ENCODE results near the gene RFC3. TPM values are rescaled to one million over a fixed set of nuclear protein-coding genes. Genes with fewer than 3 reads are reported as not detected.
"Not testable (repeated sequence)": the region's sequence is repeated elsewhere in the genome, so short reads cannot be mapped to it uniquely, and the experiment has no call there.

RFC3 gene
- total RNA-seq, 2 donors from 2014 or later, result 2.6 to 6.3 TPM

- no peak overlapping the region for H3K27ac ChIP-seq
- no peak for DNase-seq (ENCODE audit: low spot score)
- TF ChIP-seq CTCF (IDR thresholded peaks at IDR 0.05), result no peak
Observed at GRCh38 chr13:33776239-33776881, 41.6 kb upstream of the RFC3 start.

GRCh38 chr13:33782631-33783030, 35.3 kb upstream of the RFC3 start:
- H3K4me1 ChIP-seq (ENCODE audit: control insufficient read depth in 1 of 2, low read depth in 2 of 2), result peaks cover 0 to 3% of the 10 kb centered on the region in 2 donors
- DNase-seq (ENCODE audit: low spot score) (no peak), ATAC-seq (ENCODE audit: insufficient number of reproducible peaks, low FRiP score, low read depth) (no peak)
- no peak overlapping the region for H3K27ac ChIP-seq
- no peak overlapping the region for H3K4me3 ChIP-seq
- no peak for TF ChIP-seq CTCF (IDR thresholded peaks at IDR 0.05)
- H3K27me3 ChIP-seq (replicated peaks; ENCODE audit: insufficient read depth), result no peaks in the 10 kb centered on the region
- no peaks in the 10 kb centered on the region for H3K36me3 ChIP-seq
- no peaks in the 10 kb centered on the region for H3K9me3 ChIP-seq

More at GRCh38 chr13:33776239-33776881, 41.6 kb upstream of the RFC3 start:
- Histone ChIP-seq H3K4me1 (ENCODE audit: control insufficient read depth in 1 of 2, low read depth in 2 of 2) (no peaks in the 10 kb centered on the region), H3K27me3 (replicated peaks; ENCODE audit: insufficient read depth) (no peaks in the 10 kb centered on the region), H3K9me3 (no peaks in the 10 kb centered on the region), H3K4me3 (no peak overlapping the region), H3K36me3 (no peaks in the 10 kb centered on the region)
- ATAC-seq (ENCODE audit: insufficient number of reproducible peaks, low FRiP score, low read depth), result no peak

- not testable (repeated sequence) for H3K9me3 ChIP-seq; H3K4me1 ChIP-seq (ENCODE audit: control insufficient read depth in 1 of 2, low read depth in 2 of 2); H3K36me3 ChIP-seq; ATAC-seq (ENCODE audit: insufficient number of reproducible peaks, low FRiP score, low read depth); DNase-seq (ENCODE audit: low spot score); H3K4me3 ChIP-seq; H3K27ac ChIP-seq; H3K27me3 ChIP-seq (replicated peaks; ENCODE audit: insufficient read depth)
Observed at GRCh38 chr13:33783212-33783611, 34.7 kb upstream of the RFC3 start.

- Histone ChIP-seq H3K27ac (no peak overlapping the region), H3K9me3 (no peaks in the 10 kb centered on the region), H3K36me3 (no peaks in the 10 kb centered on the region), H3K4me1 (ENCODE audit: control insufficient read depth in 1 of 2, low read depth in 2 of 2) (peaks cover 0 to 3% of the 10 kb centered on the region in 2 donors), H3K27me3 (replicated peaks; ENCODE audit: insufficient read depth) (no peaks in the 10 kb centered on the region), H3K4me3 (no peak overlapping the region)
- no peak for DNase-seq (ENCODE audit: low spot score)
- no peak for TF ChIP-seq CTCF (IDR thresholded peaks at IDR 0.05)
- ATAC-seq (ENCODE audit: insufficient number of reproducible peaks, low FRiP score, low read depth), result no peak
Observed at GRCh38 chr13:33784738-33785137, 33.2 kb upstream of the RFC3 start.

- Histone ChIP-seq H3K4me3 (no peak overlapping the region), H3K9me3 (no peaks in the 10 kb centered on the region), H3K36me3 (no peaks in the 10 kb centered on the region), H3K4me1 (ENCODE audit: control insufficient read depth in 1 of 2, low read depth in 2 of 2) (peaks cover 0 to 3% of the 10 kb centered on the region in 2 donors), H3K27ac (no peak overlapping the region), H3K27me3 (replicated peaks; ENCODE audit: insufficient read depth) (no peaks in the 10 kb centered on the region)
- ATAC-seq (ENCODE audit: insufficient number of reproducible peaks, low FRiP score, low read depth), result no peak
- DNase-seq (ENCODE audit: low spot score), result no peak
- no peak for TF ChIP-seq CTCF (IDR thresholded peaks at IDR 0.05)
Observed at GRCh38 chr13:33785384-33785783, 32.6 kb upstream of the RFC3 start.

Data from thoracic aorta (tissue), 2 donors.